NCI-H1092 (cell line): ENCODE measurements around the gene ANKRD13D.

Source experiments
- DNase-seq: peaks from one replicate; lab custom pipeline; 2025; lab: John Stamatoyannopoulos, UW

The ANKRD13D gene

GRCh38 chr11:67273260-67273990, 15.7 kb upstream of the ANKRD13D start:
- DNase-seq: no peak

- no peak for DNase-seq
Observed at GRCh38 chr11:67274768-67275605, 14.1 kb upstream of the ANKRD13D start.

- DNase-seq: no peak
Observed at GRCh38 chr11:67275606-67276409, 13.3 kb upstream of the ANKRD13D start.

GRCh38 chr11:67276781-67277230, 12.3 kb upstream of the ANKRD13D start:
- DNase-seq: no peak

GRCh38 chr11:67277231-67277961, 11.7 kb upstream of the ANKRD13D start:
- no peak for DNase-seq

- no peak for DNase-seq
Observed at GRCh38 chr11:67278135-67278938, 10.8 kb upstream of the ANKRD13D start.

- no peak for DNase-seq
Observed at GRCh38 chr11:67278939-67279588, 10.0 kb upstream of the ANKRD13D start.

- no peak for DNase-seq
Observed at GRCh38 chr11:67279589-67280340, 9.3 kb upstream of the ANKRD13D start.

GRCh38 chr11:67280341-67280787, 8.7 kb upstream of the ANKRD13D start:
- DNase-seq: no peak

- no peak for DNase-seq
Observed at GRCh38 chr11:67280788-67281551, 8.1 kb upstream of the ANKRD13D start.

GRCh38 chr11:67281552-67282150, 7.5 kb upstream of the ANKRD13D start:
- DNase-seq: no peak

GRCh38 chr11:67282155-67282875, 6.8 kb upstream of the ANKRD13D start:
- no peak for DNase-seq

GRCh38 chr11:67282876-67283371, 6.2 kb upstream of the ANKRD13D start:
- no peak for DNase-seq

- no peak for DNase-seq
Observed at GRCh38 chr11:67283481-67283963, 5.6 kb upstream of the ANKRD13D start.

GRCh38 chr11:67284811-67285540, 4.1 kb upstream of the ANKRD13D start:
- no peak for DNase-seq
